Measurements from ENCODE around the gene TIMELESS.

Gene TIMELESS

DNA sequence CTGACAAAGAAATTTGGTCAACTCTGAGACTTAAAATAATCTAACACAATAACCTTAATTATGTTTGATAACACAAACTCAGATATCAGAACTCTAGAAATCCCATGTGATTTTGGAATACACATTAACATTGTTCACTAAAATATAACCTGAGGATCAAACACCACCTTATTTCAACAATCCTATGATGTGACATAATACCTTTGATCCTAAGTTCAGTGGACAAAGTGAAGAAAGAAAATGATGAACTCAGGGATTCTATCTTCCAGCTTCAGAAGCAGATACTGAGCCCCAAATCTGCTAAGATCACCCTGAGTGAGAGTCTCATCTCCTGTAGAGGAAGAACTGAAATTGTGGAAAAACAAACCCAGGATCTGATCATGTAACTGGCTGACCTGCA lies 50.9 kb downstream of the TIMELESS start:
- TF ChIP-seq, protein P1, sequence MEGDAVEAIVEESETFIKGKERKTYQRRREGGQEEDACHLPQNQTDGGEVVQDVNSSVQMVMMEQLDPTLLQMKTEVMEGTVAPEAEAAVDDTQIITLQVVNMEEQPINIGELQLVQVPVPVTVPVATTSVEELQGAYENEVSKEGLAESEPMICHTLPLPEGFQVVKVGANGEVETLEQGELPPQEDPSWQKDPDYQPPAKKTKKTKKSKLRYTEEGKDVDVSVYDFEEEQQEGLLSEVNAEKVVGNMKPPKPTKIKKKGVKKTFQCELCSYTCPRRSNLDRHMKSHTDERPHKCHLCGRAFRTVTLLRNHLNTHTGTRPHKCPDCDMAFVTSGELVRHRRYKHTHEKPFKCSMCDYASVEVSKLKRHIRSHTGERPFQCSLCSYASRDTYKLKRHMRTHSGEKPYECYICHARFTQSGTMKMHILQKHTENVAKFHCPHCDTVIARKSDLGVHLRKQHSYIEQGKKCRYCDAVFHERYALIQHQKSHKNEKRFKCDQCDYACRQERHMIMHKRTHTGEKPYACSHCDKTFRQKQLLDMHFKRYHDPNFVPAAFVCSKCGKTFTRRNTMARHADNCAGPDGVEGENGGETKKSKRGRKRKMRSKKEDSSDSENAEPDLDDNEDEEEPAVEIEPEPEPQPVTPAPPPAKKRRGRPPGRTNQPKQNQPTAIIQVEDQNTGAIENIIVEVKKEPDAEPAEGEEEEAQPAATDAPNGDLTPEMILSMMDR (IDR thresholded peaks at IDR 0.05; ENCODE audit: insufficient read depth, low read depth, low read length, missing control alignments) = no peak
- H3K4me3 ChIP-seq (ENCODE audit: low read depth, low read length) = no peak overlapping the region
- no peak for DNase-seq (ENCODE audit: low read depth)

DNA sequence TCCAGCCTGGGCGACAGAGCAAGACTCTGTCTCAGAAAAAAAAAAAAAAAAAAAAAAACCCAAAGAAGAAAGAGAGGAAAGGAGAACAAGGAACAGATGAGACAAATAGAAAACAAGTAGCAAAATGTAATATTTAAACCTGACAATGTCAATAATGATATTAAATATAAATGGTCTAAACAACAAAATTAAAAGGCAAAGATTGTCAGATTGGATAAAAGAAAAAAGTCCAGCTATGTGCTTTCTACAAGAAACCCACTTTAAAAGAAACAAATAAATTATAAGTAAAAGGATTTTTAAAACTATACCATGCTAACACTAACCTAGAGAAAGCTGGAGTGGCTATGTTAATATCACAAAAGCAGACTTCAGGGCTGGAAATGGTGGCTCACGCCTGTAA lies 56.9 kb downstream of the TIMELESS start:
- TF ChIP-seq, protein P1 (IDR thresholded peaks at IDR 0.05; ENCODE audit: insufficient read depth, low read depth, low read length, missing control alignments) = no peak
- no peak for DNase-seq (ENCODE audit: low read depth)
- H3K4me3 ChIP-seq (ENCODE audit: low read depth, low read length) = no peak overlapping the region

DNA sequence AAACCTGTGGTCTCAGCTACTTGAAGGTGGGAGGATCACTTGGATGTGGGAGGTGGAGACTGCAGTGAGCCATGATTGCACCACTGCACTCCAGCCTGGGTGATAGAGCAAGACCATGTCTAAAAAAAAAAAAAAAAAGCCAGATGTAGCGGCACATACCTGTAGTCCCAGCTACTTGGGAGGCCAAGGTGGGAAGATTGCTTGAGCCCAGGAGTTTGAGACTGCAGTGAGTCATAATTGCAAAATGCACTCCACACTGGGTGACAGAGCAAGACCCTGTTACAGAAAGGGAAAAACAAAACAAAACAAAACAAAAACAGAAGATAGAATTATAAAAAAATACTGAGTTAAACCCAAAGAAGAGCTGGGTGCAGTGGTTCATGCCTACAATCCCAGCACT lies 57.5 kb downstream of the TIMELESS start:
- DNase-seq (ENCODE audit: low read depth) = no peak
- H3K4me3 ChIP-seq (ENCODE audit: low read depth, low read length) = no peak overlapping the region
- TF ChIP-seq, protein P1 (IDR thresholded peaks at IDR 0.05; ENCODE audit: insufficient read depth, low read depth, low read length, missing control alignments) = no peak

DNA sequence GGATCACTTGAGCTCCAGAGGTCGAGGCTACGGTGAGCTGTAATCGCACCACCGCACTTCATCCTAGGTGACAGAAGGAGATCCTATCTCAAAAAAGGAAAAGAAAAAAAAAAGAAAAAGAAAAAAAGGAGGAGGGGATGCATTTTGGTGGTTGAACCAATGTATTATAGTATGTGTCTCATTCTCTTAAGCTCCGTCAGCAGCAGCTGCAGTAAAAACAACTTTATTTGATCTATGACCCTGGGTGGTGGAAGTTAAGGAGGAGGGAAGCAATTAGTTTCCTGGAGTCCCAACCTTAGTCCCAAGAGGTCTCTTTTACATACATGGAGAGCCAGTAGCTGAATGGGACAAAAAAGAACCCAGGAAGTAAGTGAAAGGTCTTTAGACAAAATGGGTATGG lies 59.8 kb downstream of the TIMELESS start:
- TF ChIP-seq, protein P1 (IDR thresholded peaks at IDR 0.05; ENCODE audit: insufficient read depth, low read depth, low read length, missing control alignments) = no peak
- H3K4me3 ChIP-seq (ENCODE audit: low read depth, low read length) = no peak overlapping the region
- no peak for DNase-seq (ENCODE audit: low read depth)

DNA sequence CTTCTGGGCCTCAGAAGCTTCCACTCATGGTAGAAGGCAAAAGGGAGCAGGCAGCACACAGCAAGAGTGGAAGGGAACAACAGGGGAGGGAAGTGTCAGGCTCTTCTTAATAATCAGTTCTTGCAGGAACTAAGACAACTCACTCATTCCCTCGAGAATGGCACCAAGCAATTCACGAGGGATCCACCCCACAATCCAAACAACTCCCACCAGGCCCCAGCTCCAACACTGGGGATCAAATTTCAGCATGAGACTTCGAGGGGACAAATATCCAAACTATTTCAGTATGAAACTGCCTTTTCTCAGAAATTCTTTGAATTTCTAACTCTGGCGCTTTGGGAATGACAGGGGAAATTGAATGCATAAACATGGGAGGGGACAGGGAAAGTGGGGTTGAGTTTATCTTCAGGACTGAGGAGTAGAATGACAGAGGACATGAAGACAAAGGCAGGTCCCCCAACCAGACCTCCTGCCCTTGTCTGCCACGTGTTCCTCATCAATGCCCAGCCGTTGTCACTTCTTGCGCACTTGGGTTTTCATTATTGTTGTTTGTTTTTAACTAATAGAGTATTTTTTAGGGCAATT lies 62.0 kb downstream of the TIMELESS start:
- no peak overlapping the region for H3K4me3 ChIP-seq (ENCODE audit: low read depth, low read length)
- DNase-seq (ENCODE audit: low read depth) = no peak
- TF ChIP-seq, protein P1 (IDR thresholded peaks at IDR 0.05; ENCODE audit: insufficient read depth, low read depth, low read length, missing control alignments) = no peak

DNA sequence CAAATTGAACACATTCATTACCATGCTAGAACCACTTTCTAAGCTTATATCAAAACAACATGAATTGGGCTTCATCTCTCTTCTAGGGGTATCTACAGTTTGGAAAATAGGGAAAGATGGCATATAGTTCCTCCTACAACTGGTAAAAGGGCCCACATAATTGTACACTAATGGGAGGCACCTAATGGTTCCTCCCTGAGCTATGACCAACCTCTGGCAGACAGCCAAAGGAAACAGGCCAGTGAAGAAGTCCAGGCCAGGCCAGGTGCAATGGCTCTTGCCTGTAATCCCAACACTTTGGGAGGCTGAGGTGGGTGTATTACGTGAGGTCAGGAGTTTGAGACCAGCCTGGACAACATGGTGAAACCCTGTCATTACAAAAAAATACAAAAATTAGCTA lies 63.4 kb downstream of the TIMELESS start:
- DNase-seq (ENCODE audit: low read depth) = no peak
- TF ChIP-seq, protein P1 (IDR thresholded peaks at IDR 0.05; ENCODE audit: insufficient read depth, low read depth, low read length, missing control alignments) = no peak
- H3K4me3 ChIP-seq (ENCODE audit: low read depth, low read length) = no peak overlapping the region

DNA sequence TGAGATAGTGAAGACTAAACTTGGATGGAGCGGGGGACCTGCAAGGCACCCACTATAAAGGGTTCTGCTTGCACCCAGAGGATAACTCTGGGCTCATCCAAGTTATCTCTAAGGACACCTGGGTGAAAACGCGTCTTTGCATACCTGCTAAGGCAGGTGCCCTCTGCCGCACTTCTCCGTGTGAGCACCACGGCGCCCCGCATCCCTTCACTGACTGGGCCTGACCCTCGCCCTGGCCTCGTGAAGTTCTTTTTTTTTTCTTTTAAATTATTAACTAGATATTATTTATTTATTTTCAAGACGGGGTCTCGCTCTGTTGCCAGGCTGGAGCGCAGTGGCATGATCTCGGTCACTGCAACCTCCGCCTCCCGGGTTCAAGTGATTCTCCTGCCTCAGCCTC lies 66.6 kb downstream of the TIMELESS start:
- TF ChIP-seq, protein P1 (IDR thresholded peaks at IDR 0.05; ENCODE audit: insufficient read depth, low read depth, low read length, missing control alignments) = no peak
- no peak overlapping the region for H3K4me3 ChIP-seq (ENCODE audit: low read depth, low read length)
- DNase-seq (ENCODE audit: low read depth) = no peak
